Peyer's patch (tissue), 4 donors: ENCODE data around the gene ZNF148.

Experiments used
- CTCF ChIP-seq, 6 experiments: fragments of 450-650 bp in 4 of 6; fragments of 200-600 bp in 2 of 6; sonication (generic) in 1 of 6; IDR thresholded peaks; one replicate each; pipeline ENCODE4 v1.5.1; 2017 to 2019; ENCODE audit warnings: antibody characterized with exemption in 6 of 6, mild to moderate bottlenecking in 3 of 6, moderate library complexity in 1 of 6
- POLR2A ChIP-seq, 2 donors: fragments of 450-650 bp; IDR thresholded peaks; one replicate each; pipeline ENCODE4 v1.5.1; 2017; ENCODE audit warnings: antibody characterized with exemption in 2 of 2, mild to moderate bottlenecking in 2 of 2, moderate library complexity in 2 of 2

DNA sequence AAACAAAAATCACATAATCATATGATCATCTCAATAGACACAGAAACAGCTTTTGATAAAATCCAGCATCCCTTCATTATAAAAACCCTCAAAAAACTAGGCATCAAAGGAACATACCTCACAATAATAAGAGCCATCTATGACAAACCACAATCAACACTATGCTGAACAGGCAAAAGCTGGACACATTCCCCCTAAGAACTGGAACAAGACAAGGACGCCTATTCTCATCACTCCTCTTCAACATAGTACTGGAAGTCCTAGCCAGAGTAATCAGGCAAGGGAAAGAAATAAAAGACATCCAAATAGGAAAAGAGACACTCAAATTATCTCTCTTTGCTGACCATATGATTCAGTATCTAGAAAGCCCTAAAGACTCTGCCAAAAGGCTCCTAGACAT, 107.7 kb downstream of the ZNF148 start:
- TF ChIP-seq POLR2A (IDR thresholded peaks at IDR 0.05) (no peak), CTCF (IDR thresholded peaks at IDR 0.05) (no peak)
